IgD-negative memory B cell (primary cell): Measurements from ENCODE around the gene HAGH. TPM values are rescaled to one million over a fixed set of nuclear protein-coding genes. Genes with fewer than 3 reads are reported as not detected.
"Not testable (repeated sequence)": the region's sequence is repeated elsewhere in the genome, so short reads cannot be mapped to it uniquely, and the experiment has no call there.

Source experiments
- H3K27ac Mint-ChIP-seq, 3 donors: one replicate each; pipeline ENCODE4 v1.8.0; 2020 to 2022; ENCODE audit warnings: mild to moderate bottlenecking in 3 of 3, mixed read lengths in 3 of 3, moderate library complexity in 1 of 3
- H3K27me3 Mint-ChIP-seq: one replicate; pipeline ENCODE4 v1.8.0; 2021; ENCODE audit warnings: mixed read lengths
- H3K36me3 Mint-ChIP-seq: one replicate; pipeline ENCODE4 v1.8.0; 2020; ENCODE audit warnings: mild to moderate bottlenecking, mixed read lengths
- H3K4me1 Mint-ChIP-seq, 3 donors: one replicate each; pipeline ENCODE4 v1.8.0; 2020 to 2022; ENCODE audit warnings: mixed read lengths in 3 of 3, mild to moderate bottlenecking in 1 of 3
- H3K4me3 Mint-ChIP-seq, 4 donors: one replicate each; pipeline ENCODE4 v1.8.0; 2020 to 2022; ENCODE audit warnings: mild to moderate bottlenecking in 4 of 4, mixed read lengths in 4 of 4, moderate library complexity in 3 of 4
- H3K9me3 Mint-ChIP-seq, 3 donors: one replicate each; pipeline ENCODE4 v1.8.0; 2020 to 2021; ENCODE audit warnings: mixed read lengths in 3 of 3, mild to moderate bottlenecking in 1 of 3
- polyA plus RNA-seq: library from polyadenylated mRNA; unstranded; fragments of 300-500 nt; fragmentation: Illumina TruSeq; gene quantifications from one replicate; pipeline ENCODE4 v1.2.3, GENCODE V29; 2021

HAGH gene
- polyA plus RNA-seq, 1 donor from 2014 or later = 31.6 TPM

GRCh38 chr16:1808691-1809090 is 17.9 kb downstream of the HAGH start:
- peaks cover 8% of the 10 kb centered on the region for H3K36me3 Mint-ChIP-seq
- H3K4me3 Mint-ChIP-seq = no peak overlapping the region
- no peaks in the 10 kb centered on the region for H3K27me3 Mint-ChIP-seq
- no peak overlapping the region for H3K27ac Mint-ChIP-seq
- peaks cover 0 to 2% (median 0%) of the 10 kb centered on the region in 3 donors for H3K9me3 Mint-ChIP-seq
- peaks cover 0 to 5% (median 0%) of the 10 kb centered on the region in 3 donors for H3K4me1 Mint-ChIP-seq

- Mint-ChIP-seq H3K27ac (no peak overlapping the region), H3K9me3 (peaks cover 0 to 2% (median 0%) of the 10 kb centered on the region in 3 donors), H3K4me3 (no peak overlapping the region), H3K4me1 (no peaks in the 10 kb centered on the region), H3K27me3 (no peaks in the 10 kb centered on the region), H3K36me3 (peaks cover 8% of the 10 kb centered on the region)
Observed at GRCh38 chr16:1807626-1808025, 19.0 kb downstream of the HAGH start.

GRCh38 chr16:1800701-1801100 is 25.9 kb downstream of the HAGH start:
- Mint-ChIP-seq H3K4me3 (no peak overlapping the region), H3K36me3 (peaks cover 5% of the 10 kb centered on the region), H3K27me3 (no peaks in the 10 kb centered on the region), H3K27ac (no peak overlapping the region), H3K4me1 (no peaks in the 10 kb centered on the region), H3K9me3 (peaks cover 0 to 20% (median 4%) of the 10 kb centered on the region in 3 donors)

GRCh38 chr16:1799263-1799662 is 27.4 kb downstream of the HAGH start:
- H3K36me3 Mint-ChIP-seq, H3K4me1 Mint-ChIP-seq, H3K27me3 Mint-ChIP-seq: not testable (repeated sequence)
- Mint-ChIP-seq H3K27ac (peak overlapping the region in 1 of 3 donors; percentile 53), H3K9me3 (peaks cover 0 to 20% (median 4%) of the 10 kb centered on the region in 3 donors), H3K4me3 (peak overlapping the region in 1 of 4 donors; percentile 17)

- no peak overlapping the region for H3K4me3 Mint-ChIP-seq
- peaks cover 0 to 14% (median 1%) of the 10 kb centered on the region in 3 donors for H3K9me3 Mint-ChIP-seq
- H3K27me3 Mint-ChIP-seq = no peaks in the 10 kb centered on the region
- peaks cover 2% of the 10 kb centered on the region for H3K36me3 Mint-ChIP-seq
- no peak overlapping the region for H3K27ac Mint-ChIP-seq
- H3K4me1 Mint-ChIP-seq = no peaks in the 10 kb centered on the region
Observed at GRCh38 chr16:1794908-1795666, 31.5 kb downstream of the HAGH start.

GRCh38 chr16:1794221-1794871 is 32.3 kb downstream of the HAGH start:
- Mint-ChIP-seq H3K36me3 (peaks cover 2% of the 10 kb centered on the region), H3K27ac (no peak overlapping the region), H3K4me3 (no peak overlapping the region), H3K4me1 (no peaks in the 10 kb centered on the region), H3K9me3 (peaks cover 0 to 11% (median 1%) of the 10 kb centered on the region in 3 donors), H3K27me3 (no peaks in the 10 kb centered on the region)

GRCh38 chr16:1793578-1794220 is 32.9 kb downstream of the HAGH start, which contains the start of gene IGFALS:
TSS of gene IGFALS (minus strand) at chr16:1793705. CDS start at chr16:1793652, 53 bp downstream.
- H3K27me3 Mint-ChIP-seq = no peaks in the 10 kb centered on the region
- peaks cover 4% of the 10 kb centered on the region for H3K36me3 Mint-ChIP-seq
- peak within 1 kb of the TSS in 1 of 3 donors; percentile 39 for H3K27ac Mint-ChIP-seq
- no peak within 1 kb of the TSS for H3K4me3 Mint-ChIP-seq
- H3K9me3 Mint-ChIP-seq = peaks cover 0 to 5% (median 1%) of the 10 kb centered on the region in 3 donors
- peaks cover 0 to 4% (median 0%) of the 10 kb centered on the region in 3 donors for H3K4me1 Mint-ChIP-seq

GRCh38 chr16:1792836-1793577 is 33.6 kb downstream of the HAGH start:
- Mint-ChIP-seq H3K27ac (peak overlapping the region in 1 of 3 donors; percentile 39), H3K4me3 (no peak overlapping the region), H3K36me3 (peaks cover 4% of the 10 kb centered on the region), H3K9me3 (peaks cover 0 to 5% (median 1%) of the 10 kb centered on the region in 3 donors), H3K27me3 (no peaks in the 10 kb centered on the region), H3K4me1 (peaks cover 0 to 4% (median 0%) of the 10 kb centered on the region in 3 donors)

GRCh38 chr16:1791943-1792812 is 34.4 kb downstream of the HAGH start:
- peaks cover 0 to 4% (median 0%) of the 10 kb centered on the region in 3 donors for H3K4me1 Mint-ChIP-seq
- peak overlapping the region in 1 of 3 donors; percentile 39 for H3K27ac Mint-ChIP-seq
- H3K36me3 Mint-ChIP-seq = peaks cover 2% of the 10 kb centered on the region
- peaks cover 0 to 4% (median 0%) of the 10 kb centered on the region in 3 donors for H3K9me3 Mint-ChIP-seq
- H3K27me3 Mint-ChIP-seq = no peaks in the 10 kb centered on the region
- H3K4me3 Mint-ChIP-seq = no peak overlapping the region

GRCh38 chr16:1791256-1791942 is 35.2 kb downstream of the HAGH start:
- Mint-ChIP-seq H3K36me3 (peaks cover 2% of the 10 kb centered on the region), H3K4me3 (no peak overlapping the region), H3K27ac (no peak overlapping the region), H3K27me3 (no peaks in the 10 kb centered on the region), H3K4me1 (peaks cover 0 to 4% (median 0%) of the 10 kb centered on the region in 3 donors), H3K9me3 (no peaks in the 10 kb centered on the region)

GRCh38 chr16:1790611-1791255 is 35.9 kb downstream of the HAGH start:
- Mint-ChIP-seq H3K4me1 (peaks cover 0 to 4% (median 0%) of the 10 kb centered on the region in 3 donors), H3K36me3 (peaks cover 2% of the 10 kb centered on the region), H3K27ac (no peak overlapping the region), H3K27me3 (no peaks in the 10 kb centered on the region), H3K4me3 (no peak overlapping the region), H3K9me3 (no peaks in the 10 kb centered on the region)

GRCh38 chr16:1790261-1790610 is 36.4 kb downstream of the HAGH start:
- Mint-ChIP-seq H3K27me3 (no peaks in the 10 kb centered on the region), H3K36me3 (peaks cover 2% of the 10 kb centered on the region), H3K4me3 (no peak overlapping the region), H3K4me1 (peaks cover 0 to 4% (median 0%) of the 10 kb centered on the region in 3 donors), H3K9me3 (no peaks in the 10 kb centered on the region), H3K27ac (no peak overlapping the region)

GRCh38 chr16:1789643-1790045 is 37.0 kb downstream of the HAGH start:
- no peak overlapping the region for H3K4me3 Mint-ChIP-seq

More at GRCh38 chr16:1789643-1790045, 37.0 kb downstream of the HAGH start:
- Mint-ChIP-seq H3K9me3 (no peaks in the 10 kb centered on the region), H3K4me1 (peaks cover 0 to 6% (median 2%) of the 10 kb centered on the region in 3 donors), H3K27ac (no peak overlapping the region), H3K27me3 (no peaks in the 10 kb centered on the region), H3K36me3 (peaks cover 2% of the 10 kb centered on the region)
